Measurements from ENCODE around the gene CDH20. TPM values are rescaled to one million over a fixed set of nuclear protein-coding genes. Genes with fewer than 3 reads are reported as not detected.
A peak's percentile ranks its signal among the peaks of the same experiment; 100 is the strongest.

Gene CDH20
- total RNA-seq, 2 donors from 2014 or later, result 0.09 to 0.14 TPM

DNA sequence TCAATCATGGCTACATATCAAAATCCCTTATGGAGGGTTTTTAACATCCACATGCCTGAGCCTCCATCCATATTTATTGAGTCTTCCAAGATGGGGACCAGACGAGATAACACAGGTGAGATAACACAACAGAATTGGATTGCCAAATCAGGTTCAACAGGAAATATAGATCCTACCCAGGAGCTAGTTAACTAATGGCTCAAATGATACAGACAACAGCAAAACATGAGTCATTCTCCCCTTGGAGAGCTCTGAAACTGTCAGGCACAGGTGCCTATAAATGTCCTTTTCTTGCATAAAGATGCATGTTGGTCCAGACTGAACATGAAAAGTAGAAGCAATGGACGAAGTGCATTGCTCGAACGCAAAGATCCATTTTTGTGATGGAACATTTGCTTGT is 202.2 kb downstream of the CDH20 start:
- no peaks in the 10 kb centered on the region for H3K9me3 Mint-ChIP-seq
- H3K27ac Mint-ChIP-seq, result no peak overlapping the region
- no peaks in the 10 kb centered on the region for H3K36me3 Mint-ChIP-seq
- DNase-seq (ENCODE audit: low spot score in 2 of 2) (no peak), ATAC-seq (no peak)

DNA sequence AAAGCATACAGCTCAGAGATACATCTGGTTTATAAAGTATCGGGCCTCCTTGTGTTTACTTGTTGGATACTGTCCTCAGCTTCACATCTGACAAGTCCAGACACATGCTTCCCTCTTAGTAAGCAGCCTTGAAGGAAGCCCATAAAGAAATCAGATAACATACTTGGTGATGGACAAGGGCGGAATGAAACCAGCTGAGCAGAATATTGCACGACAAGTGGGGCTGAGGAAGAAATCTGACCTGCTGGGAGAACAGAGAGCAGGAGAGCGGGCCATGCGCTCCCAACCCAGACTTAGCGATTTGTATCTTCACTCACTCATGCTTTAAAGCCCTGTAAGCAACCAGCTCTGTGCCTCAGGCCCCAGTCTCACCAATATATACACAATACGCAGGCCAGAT is 208.4 kb downstream of the CDH20 start:
- H3K9me3 Mint-ChIP-seq, result no peaks in the 10 kb centered on the region
- no peak for DNase-seq (ENCODE audit: low spot score in 2 of 2)
- H3K36me3 Mint-ChIP-seq, result no peaks in the 10 kb centered on the region
- ATAC-seq, result no peak
- no peak overlapping the region for H3K27ac Mint-ChIP-seq

DNA sequence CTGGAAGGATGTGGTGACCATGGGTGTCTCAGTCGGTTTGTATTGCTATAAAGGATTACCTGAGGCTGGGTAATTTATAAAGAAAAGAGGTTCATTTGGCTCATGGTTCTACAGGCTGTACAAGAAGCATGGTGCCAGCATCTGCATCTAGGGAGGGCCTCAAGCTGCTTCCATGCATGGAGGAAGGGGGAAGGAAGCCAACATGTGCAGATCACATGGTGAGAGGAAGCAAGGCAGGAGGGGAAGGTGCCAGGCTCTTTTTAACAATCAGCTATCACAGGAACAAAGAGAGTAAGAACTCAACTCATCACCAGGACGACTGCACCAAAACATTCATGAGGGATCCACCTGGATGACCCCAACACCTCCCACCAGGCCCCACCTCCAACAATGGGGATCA is 209.4 kb downstream of the CDH20 start:
- no peaks in the 10 kb centered on the region for H3K9me3 Mint-ChIP-seq
- H3K27ac Mint-ChIP-seq, result no peak overlapping the region
- DNase-seq (ENCODE audit: low spot score in 2 of 2) (no peak), ATAC-seq (no peak)
- H3K36me3 Mint-ChIP-seq, result no peaks in the 10 kb centered on the region

DNA sequence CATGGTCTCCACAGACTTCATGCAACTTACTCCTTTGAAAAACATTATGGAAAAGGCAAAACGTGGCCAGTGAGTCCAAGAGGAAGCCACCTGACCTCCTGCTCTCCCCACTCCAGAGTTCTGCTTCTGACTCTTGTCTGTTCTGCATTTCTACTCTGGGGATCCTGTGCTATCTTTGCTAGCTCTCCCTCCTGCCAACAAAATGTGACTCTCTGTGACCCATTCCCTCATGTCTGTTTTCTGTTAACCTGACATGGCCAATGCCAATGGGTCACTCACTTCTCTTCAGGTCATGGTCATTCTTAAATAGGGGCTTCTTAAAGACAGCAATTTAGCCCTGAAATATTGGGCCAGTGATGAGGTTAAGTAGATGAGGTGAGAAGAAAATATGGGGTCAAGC is 210.3 kb downstream of the CDH20 start:
- H3K9me3 Mint-ChIP-seq, result no peaks in the 10 kb centered on the region
- H3K27ac Mint-ChIP-seq, result no peak overlapping the region
- ATAC-seq (no peak), DNase-seq (ENCODE audit: low spot score in 2 of 2) (no peak)
- H3K36me3 Mint-ChIP-seq, result no peaks in the 10 kb centered on the region

DNA sequence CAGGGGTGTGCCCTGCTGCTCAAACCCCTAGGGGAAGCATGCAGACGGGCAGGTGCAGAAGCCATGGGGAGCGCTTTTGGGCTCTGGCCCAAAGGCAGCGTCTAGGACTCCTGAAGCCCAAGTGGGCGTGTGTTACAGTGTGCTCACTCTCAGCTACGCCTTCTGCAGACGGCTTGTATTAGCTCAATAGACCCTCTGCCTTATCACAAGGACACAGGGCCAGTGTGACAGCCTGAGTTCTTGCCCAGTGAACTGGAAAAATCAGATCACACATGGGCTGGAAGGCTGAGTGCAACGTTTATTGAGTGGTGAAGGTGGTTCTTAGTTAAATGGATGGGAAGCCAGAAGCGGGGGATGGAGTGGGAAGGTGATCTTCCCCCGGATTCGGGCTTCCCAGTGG is 210.9 kb downstream of the CDH20 start:
- ATAC-seq, result no peak
- Mint-ChIP-seq H3K36me3 (no peaks in the 10 kb centered on the region), H3K27ac (no peak overlapping the region), H3K9me3 (no peaks in the 10 kb centered on the region)
- DNase-seq (ENCODE audit: low spot score in 2 of 2), result no peak

DNA sequence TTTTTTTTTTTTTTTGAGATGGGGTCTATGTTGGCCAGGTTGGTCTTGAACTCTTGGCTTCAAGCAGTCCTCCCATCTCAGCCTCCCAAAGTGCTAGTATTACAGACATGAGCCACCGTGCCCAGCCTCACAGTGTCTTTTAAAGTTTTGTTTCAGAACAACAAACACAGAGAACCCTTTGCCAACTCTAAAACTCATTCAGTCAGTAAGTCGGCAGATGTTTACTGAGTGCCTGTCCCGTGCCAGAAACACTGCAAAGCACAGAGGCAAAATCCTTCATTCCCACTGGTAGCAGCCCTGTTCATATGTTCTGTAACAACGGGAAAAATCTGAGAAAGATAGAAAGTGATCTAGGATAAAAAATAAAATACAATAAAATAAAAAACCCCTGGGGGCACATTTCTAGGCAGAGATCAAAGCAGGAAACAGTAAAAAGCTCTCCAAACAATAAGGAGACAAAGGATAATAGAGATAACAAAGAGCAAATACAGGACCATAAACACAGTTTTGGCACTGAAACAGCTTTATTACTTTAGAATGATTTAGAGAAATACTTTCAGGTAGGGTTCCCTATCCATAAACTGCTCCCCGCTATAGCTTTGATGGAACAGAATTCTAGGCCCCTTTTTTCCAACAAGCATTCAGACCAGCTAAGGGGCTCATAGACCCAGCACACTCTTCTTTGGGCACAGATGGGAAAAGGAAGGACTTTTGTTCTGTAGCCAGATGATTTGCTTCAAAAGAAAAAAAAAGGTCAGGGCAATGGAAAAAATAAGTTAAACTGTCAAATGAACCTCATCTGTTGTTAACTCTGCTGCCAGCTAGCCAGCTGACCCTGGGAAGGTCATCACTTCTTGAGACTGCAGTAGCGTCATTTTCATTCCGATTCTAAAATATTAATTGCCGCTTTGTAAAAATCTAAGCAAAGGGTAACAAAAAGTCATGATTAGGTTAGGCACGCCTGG is 212.3 kb downstream of the CDH20 start:
- Mint-ChIP-seq H3K27ac (no peak overlapping the region), H3K36me3 (no peaks in the 10 kb centered on the region), H3K9me3 (no peaks in the 10 kb centered on the region)
- DNase-seq (ENCODE audit: low spot score in 2 of 2), result no peak
- ATAC-seq, result no peak

DNA sequence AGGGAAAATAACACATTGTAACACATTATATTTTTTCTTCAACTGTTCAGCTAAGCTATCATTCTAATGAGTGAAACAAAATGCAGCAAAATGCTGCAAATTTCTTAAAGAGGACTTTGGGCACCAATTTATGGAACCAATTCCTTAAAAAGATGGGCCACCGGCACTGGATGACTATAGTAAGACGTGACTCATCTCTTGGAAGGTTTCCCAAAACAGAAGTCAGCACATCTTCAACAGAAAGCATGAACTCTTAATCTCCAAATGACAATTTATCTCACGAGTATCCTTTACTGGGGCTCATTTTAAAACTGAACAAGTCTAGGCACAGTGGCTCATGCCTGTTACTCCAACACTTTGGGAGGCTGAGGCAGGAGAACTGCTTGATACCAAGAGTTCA is 213.4 kb downstream of the CDH20 start:
- ATAC-seq, result no peak
- Mint-ChIP-seq H3K9me3 (no peaks in the 10 kb centered on the region), H3K27ac (no peak overlapping the region), H3K36me3 (no peaks in the 10 kb centered on the region)
- no peak for DNase-seq (ENCODE audit: low spot score in 2 of 2)

DNA sequence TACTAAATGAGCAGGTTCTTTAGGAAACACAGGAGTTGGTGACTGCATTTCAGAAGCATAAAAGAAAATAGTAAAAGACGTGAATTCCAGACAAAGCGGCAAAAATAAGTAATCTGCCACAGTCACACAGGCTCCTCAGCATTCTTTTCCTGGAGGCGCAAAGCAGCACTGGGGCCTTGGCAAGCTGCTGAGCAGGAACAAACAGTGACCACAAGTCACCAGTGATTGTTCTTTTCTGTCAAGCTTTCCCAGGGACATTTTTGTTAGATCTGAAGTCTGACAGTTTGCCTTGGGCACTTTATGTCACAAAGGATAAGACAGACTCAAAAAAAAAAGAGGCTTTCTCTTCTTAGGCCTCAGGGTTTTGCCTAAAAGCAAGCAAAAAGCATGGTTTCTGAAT is 216.2 kb downstream of the CDH20 start:
- Mint-ChIP-seq H3K36me3 (no peaks in the 10 kb centered on the region), H3K9me3 (no peaks in the 10 kb centered on the region), H3K27ac (no peak overlapping the region)
- DNase-seq (ENCODE audit: low spot score in 2 of 2) (no peak), ATAC-seq (no peak)

DNA sequence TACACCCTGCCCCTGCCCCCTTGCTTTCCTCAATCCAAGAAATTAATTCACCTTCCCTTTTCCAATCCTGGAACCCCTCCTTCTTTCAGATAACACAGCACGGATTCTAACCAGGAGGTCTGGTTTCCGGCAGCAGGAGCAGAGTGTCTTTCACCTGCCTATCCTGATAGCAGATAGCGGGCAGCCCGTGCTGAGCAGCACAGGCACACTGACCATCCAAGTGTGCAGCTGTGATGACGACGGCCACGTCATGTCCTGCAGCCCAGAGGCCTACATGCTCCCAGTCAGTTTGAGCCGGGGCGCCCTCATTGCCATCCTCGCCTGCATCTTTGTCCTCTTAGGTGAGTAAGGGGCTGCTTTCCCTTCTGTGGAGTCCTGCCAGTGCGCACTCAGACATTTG is 216.7 kb downstream of the CDH20 start:
- DNase-seq (ENCODE audit: low spot score in 2 of 2), result no peak
- ATAC-seq, result no peak
- Mint-ChIP-seq H3K36me3 (no peaks in the 10 kb centered on the region), H3K27ac (no peak overlapping the region), H3K9me3 (no peaks in the 10 kb centered on the region)

DNA sequence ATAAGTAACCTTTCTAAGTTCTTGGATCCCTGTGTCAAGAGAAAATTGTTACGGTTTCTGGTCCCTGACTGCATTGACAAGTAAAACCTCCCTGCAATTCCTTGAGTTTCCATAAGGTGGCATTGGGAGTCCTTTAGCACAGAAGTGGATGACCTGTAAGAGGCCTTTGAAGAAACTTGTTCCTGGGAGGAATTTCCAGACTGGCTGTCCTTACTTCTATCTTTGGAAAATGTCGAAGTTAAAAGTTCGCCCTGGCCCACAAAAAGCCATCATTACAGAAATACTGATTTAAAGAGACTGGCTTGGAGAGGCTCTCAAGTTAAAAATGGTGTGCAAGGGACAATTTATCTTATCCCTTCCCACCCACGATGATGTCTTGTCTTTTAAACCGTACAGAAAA is 218.4 kb downstream of the CDH20 start:
- peak in 1 of 2 donors; percentile 28 for DNase-seq (ENCODE audit: low spot score in 2 of 2)
- Mint-ChIP-seq H3K27ac (no peak overlapping the region), H3K36me3 (no peaks in the 10 kb centered on the region), H3K9me3 (no peaks in the 10 kb centered on the region)
- no peak for ATAC-seq

DNA sequence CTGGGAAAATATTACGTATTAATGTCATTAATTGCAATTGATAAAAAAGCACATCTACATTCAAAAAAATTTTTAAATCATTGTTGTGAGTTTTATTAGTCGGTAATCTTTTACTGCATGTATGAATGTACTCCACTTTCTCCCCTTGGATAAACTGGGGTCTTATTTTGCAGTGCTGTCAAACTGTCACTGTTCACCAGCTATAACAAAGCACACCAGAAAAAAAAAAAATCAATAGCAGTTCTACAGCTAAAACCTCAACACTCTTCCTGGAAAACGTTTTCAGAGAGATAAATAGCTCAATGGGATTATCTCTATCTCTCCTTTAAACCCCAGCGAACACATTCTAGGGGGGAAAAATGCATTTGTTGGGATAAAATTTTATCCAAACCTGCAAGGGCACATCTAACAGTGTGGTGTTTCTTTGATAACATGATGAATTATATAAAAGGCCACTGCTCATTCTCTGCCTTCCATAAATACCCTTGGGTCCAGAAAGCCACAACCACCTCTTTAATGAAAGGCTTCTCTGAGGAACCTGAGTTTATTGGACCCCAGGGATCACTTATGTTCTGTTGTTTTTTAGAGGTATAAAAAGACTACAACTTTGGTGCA is 219.9 kb downstream of the CDH20 start:
- H3K27ac Mint-ChIP-seq, result no peak overlapping the region
- no peak for DNase-seq (ENCODE audit: low spot score in 2 of 2)
- H3K9me3 Mint-ChIP-seq, result no peaks in the 10 kb centered on the region
- no peaks in the 10 kb centered on the region for H3K36me3 Mint-ChIP-seq
- ATAC-seq, result no peak

DNA sequence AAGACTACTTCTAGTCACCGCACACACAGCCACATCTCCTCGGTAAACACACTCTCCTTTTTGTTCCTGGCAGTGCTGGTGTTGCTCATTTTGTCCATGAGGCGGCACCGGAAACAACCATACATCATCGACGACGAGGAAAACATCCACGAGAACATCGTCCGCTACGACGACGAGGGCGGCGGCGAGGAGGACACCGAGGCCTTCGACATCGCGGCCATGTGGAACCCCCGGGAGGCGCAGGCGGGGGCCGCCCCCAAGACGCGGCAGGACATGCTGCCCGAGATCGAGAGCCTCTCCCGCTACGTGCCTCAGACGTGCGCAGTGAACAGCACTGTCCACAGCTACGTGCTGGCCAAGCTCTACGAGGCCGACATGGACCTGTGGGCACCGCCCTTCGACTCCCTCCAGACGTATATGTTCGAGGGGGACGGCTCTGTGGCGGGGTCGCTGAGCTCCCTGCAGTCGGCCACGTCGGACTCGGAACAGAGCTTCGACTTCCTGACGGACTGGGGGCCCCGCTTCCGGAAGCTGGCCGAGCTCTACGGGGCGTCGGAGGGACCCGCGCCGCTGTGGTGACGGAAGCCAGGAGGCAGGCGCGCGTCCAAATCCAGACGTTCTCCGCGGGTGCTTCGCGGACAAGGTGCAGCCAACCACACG is 221.0 kb downstream of the CDH20 start:
- no peaks in the 10 kb centered on the region for H3K9me3 Mint-ChIP-seq
- H3K27ac Mint-ChIP-seq, result peak overlapping the region; percentile 77 to 81
- peak; percentile 62 to 75 for ATAC-seq
- peak in 1 of 2 donors; percentile 13 for DNase-seq (ENCODE audit: low spot score in 2 of 2)
- no peaks in the 10 kb centered on the region for H3K36me3 Mint-ChIP-seq

DNA sequence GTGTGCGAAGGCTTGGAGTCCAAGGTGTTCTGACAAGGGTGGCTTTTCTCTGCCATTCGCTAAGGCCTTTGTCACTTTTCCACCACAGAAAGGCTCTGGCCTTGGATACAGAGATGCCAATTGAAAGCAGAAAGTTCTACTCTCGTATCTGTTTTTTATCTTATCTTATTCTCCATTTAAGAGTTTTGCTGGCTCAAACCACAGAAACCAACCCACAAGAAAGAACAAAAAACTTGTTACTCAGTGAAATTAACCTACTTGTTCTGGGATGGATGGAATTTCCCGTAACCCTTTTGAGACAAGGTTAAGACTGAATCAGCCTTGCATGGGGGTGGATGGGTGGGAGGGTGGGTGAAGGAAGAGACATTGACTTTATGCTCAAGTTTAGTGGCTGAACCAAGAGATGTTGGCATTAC is 221.7 kb downstream of the CDH20 start:
- DNase-seq (ENCODE audit: low spot score in 2 of 2), result no peak
- no peaks in the 10 kb centered on the region for H3K9me3 Mint-ChIP-seq
- H3K36me3 Mint-ChIP-seq, result peaks cover 0 to 6% of the 10 kb centered on the region in 2 donors
- peak overlapping the region; percentile 77 to 81 for H3K27ac Mint-ChIP-seq
- peak; percentile 64 to 73 for ATAC-seq

DNA sequence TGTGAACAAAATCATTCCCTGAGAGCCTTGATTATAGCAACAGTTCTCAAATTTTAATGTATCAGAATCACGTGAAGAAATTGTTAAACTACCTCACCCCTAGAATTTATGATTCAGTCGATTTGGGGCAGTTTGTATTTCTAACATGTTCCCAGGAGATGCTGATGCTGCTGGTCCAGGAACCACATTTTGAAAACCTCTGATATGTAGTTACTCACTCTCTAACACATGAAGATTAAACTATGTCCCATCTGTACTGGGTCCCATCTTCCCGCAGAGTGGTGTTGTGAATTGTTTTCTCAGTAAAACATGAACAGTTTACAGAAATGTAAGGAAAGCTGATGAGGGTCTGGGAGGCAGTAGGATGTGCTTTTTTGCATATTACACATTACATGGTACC is 223.1 kb downstream of the CDH20 start:
- Mint-ChIP-seq H3K9me3 (peaks cover 0 to 5% of the 10 kb centered on the region in 2 donors), H3K27ac (no peak overlapping the region), H3K36me3 (peaks cover 0 to 6% of the 10 kb centered on the region in 2 donors)
- DNase-seq (ENCODE audit: low spot score in 2 of 2) (no peak), ATAC-seq (no peak)

DNA sequence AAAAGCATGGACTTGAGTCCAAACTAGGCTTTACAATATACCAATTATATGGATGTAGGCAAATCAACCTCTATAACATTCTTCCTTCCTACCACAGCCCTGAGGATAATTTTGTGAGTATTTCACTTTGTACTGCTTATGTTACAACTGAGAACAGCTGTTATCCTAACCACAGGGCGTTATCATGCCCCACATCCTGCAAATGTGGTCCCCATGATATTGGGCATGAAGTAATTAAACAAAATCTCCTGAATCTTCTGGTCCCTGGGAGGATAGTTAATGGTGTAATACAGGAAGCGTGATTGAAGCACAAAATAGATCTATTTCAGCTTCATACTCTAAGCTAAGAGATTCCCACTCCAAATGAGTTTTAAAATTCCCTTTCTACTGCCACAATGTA is 223.6 kb downstream of the CDH20 start:
- Mint-ChIP-seq H3K27ac (no peak overlapping the region), H3K9me3 (peaks cover 0 to 5% of the 10 kb centered on the region in 2 donors), H3K36me3 (peaks cover 0 to 6% of the 10 kb centered on the region in 2 donors)
- no peak for ATAC-seq
- DNase-seq (ENCODE audit: low spot score in 2 of 2), result no peak

DNA sequence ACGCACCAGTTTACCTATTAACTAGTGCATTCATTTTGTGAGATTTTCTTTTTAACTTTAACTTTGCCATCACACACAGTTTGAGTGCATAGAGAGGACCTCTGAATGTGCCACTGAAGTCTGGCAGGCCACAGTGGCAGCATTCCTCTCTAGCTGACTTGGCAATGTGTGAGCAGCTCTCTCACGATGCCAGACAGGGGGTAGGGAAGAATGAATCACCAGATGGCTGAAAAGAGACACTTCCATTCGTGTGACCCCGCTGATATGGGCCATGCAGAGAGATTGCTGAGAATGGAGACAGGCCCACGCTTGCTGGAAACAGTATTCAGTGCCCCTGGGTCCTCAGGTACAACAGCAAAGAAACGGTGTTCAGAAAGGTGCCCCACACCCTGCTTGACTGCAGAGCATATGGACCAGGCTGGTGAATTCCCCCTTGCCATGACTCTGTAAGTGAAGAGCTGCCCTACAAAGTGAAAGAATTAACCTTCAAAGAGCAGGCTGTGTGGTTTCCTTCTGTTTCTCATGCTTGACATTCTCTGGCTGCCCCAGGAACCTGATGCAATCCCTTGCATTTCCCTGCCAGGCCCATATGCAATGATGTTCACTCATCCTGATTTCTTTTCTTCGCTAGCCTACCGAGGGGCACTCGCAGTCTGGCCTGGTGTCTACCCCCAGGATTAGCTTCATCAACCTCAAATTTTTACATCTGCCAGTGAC is 236.1 kb downstream of the CDH20 start:
- H3K27ac Mint-ChIP-seq, result no peak overlapping the region
- ATAC-seq (peak in 1 of 2 donors; percentile 70), DNase-seq (ENCODE audit: low spot score in 2 of 2) (no peak)
- H3K9me3 Mint-ChIP-seq, result peaks cover 8 to 15% of the 10 kb centered on the region in 2 donors
- peaks cover 0 to 8% of the 10 kb centered on the region in 2 donors for H3K36me3 Mint-ChIP-seq

DNA sequence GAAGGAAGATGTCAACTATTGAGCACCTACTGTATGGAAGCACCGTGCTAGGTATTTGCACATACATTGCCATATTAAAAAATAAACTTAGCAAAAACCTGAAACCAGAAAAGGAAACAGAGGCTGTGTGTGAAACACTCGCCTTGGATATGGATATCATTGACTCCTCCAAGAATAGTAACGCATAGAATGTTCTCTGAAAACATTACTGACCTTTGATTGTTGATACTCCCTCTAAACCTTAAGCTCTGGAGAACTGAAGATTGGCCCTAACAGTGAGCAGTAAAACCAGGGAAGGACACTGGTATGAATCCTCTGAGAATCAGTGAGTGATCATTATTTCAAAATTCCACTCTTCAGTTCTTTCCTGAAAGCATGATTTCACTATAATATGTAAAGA is 236.8 kb downstream of the CDH20 start:
- Mint-ChIP-seq H3K36me3 (peaks cover 0 to 8% of the 10 kb centered on the region in 2 donors), H3K9me3 (peaks cover 8 to 15% of the 10 kb centered on the region in 2 donors), H3K27ac (no peak overlapping the region)
- DNase-seq (ENCODE audit: low spot score in 2 of 2), result no peak
- ATAC-seq, result no peak

Measured in activated naive CD4-positive, alpha-beta T cell treated with anti-CD3 and anti-CD28 coated beads, Interleukin-2, amount 50 U/mL, for 72 hours (primary cell).